Measurements from ENCODE around the gene ACTR3. TPM values are rescaled to one million over a fixed set of nuclear protein-coding genes. Genes with fewer than 3 reads are reported as not detected.
"Not testable (repeated sequence)": the region's sequence is repeated elsewhere in the genome, so short reads cannot be mapped to it uniquely, and the experiment has no call there.

ACTR3 gene
- total and polyA plus RNA-seq, 2 donors (not counting 1 experiment from before 2014, with no cell fraction given) = 64.3 to 249 TPM

DNA sequence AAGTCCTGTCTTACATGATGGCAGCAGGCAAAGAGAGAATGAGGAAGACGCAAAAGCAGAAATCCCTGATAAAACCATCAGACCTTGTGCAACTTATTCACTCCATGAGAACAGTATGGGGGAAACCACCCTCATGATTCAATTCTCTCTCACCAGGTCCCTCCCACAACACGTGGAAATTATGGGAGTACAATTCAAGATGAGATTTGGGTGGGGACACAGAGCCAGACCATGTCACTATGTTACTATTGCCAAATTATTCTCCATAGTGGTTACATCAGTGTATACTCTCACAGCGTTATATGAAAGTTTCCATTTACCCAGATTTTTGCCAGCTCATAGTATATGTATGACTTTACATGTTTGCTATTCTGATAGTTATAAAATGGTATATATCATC, 61.0 kb downstream of the ACTR3 start:
- H2AFZ ChIP-seq (ENCODE audit: insufficient read depth, low read depth, low read length, poor library complexity, severe bottlenecking); DNase-seq; H3K27me3 Mint-ChIP-seq; POLR2A ChIA-PET; intact Hi-C loops (cut with micrococcal nuclease); H3K4me1 ChIP-seq (ENCODE audit: control insufficient read depth in 2 of 2, insufficient read depth in 2 of 2, low read length in 2 of 2); H3K9ac ChIP-seq (ENCODE audit: low read length); ATAC-seq (ENCODE audit: low read depth); H3K27ac ChIP-seq (ENCODE audit: low read length in 2 of 2); H3K9me3 ChIP-seq (ENCODE audit: control extremely low read depth in 1 of 3, control insufficient read depth in 2 of 3, insufficient read depth in 1 of 3, low read length in 2 of 3); H3K4me1 Mint-ChIP-seq; H3K9me3 Mint-ChIP-seq (ENCODE audit: insufficient read depth); CTCF ChIA-PET; H3K4me3 Mint-ChIP-seq; H3K4me3 ChIP-seq (ENCODE audit: control extremely low read depth in 1 of 5, extremely low read depth in 1 of 5, insufficient read depth in 1 of 5, low read depth in 2 of 5, low read length in 4 of 5); H3K4me2 ChIP-seq (replicated peaks; ENCODE audit: low read depth, low read length, poor library complexity, severe bottlenecking); H3K27me3 ChIP-seq (replicated peaks in 1 of 4; ENCODE audit: control extremely low read depth in 1 of 4, control insufficient read depth in 3 of 4, insufficient read depth in 4 of 4, low read length in 3 of 4): not testable (repeated sequence)
- Histone ChIP-seq H3K36me3 (replicated peaks in 1 of 2; ENCODE audit: control extremely low read depth in 1 of 2, control insufficient read depth in 1 of 2, extremely low read depth in 1 of 2, insufficient read depth in 2 of 2, low read length in 1 of 2) (peaks cover 5 to 82% of the 10 kb centered on the region in 2 experiments), H4K20me1 (ENCODE audit: control insufficient read depth, insufficient read depth, low read length, poor library complexity, severe bottlenecking) (peaks cover 41% of the 10 kb centered on the region), H3K79me2 (ENCODE audit: control insufficient read depth, insufficient read depth, low read length) (peaks cover 26% of the 10 kb centered on the region)
- WGBS (ENCODE audit: insufficient coverage) = no CpG with 5 or more reads among the region's 3 CpGs
- H3K27ac Mint-ChIP-seq = peak overlapping the region; percentile 15

DNA sequence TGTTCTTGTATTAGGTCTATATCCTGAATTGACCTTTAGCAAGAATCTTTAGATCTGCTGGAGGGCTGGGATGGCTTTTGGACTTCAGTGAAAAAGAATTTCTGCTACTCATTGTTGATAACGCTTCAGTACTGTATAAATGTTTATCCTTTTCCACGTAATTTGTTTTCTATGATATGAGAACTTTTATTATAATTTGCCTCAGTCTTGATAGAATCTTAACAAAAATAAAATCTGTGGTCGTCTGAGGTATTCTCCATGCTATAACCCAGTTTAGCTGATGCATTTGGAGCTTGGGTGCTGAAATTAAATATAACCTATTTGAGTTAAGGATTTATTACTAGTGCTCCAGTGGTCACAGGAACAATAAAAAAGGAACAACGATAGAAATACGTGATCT, 71.1 kb downstream of the ACTR3 start:
- Histone ChIP-seq H3K36me3 (replicated peaks in 1 of 2; ENCODE audit: control extremely low read depth in 1 of 2, control insufficient read depth in 1 of 2, extremely low read depth in 1 of 2, insufficient read depth in 2 of 2, low read length in 1 of 2) (peaks cover 11 to 46% of the 10 kb centered on the region in 2 experiments), H2AFZ (ENCODE audit: insufficient read depth, low read depth, low read length, poor library complexity, severe bottlenecking) (no peak overlapping the region)
- intact Hi-C loops (cut with micrococcal nuclease) = no loop called here

More for the DNA sequence above, 71.1 kb downstream of the ACTR3 start:
- Histone ChIP-seq H3K27me3 (replicated peaks in 1 of 4; ENCODE audit: control extremely low read depth in 1 of 4, control insufficient read depth in 3 of 4, insufficient read depth in 4 of 4, low read length in 3 of 4) (no peaks in the 10 kb centered on the region), H3K79me2 (ENCODE audit: control insufficient read depth, insufficient read depth, low read length) (peaks cover 5% of the 10 kb centered on the region), H3K4me2 (replicated peaks; ENCODE audit: low read depth, low read length, poor library complexity, severe bottlenecking) (no peak overlapping the region), H3K9ac (ENCODE audit: low read length) (no peak overlapping the region), H3K27ac (ENCODE audit: low read length in 2 of 2) (no peak overlapping the region), H3K4me3 (ENCODE audit: control extremely low read depth in 1 of 5, extremely low read depth in 1 of 5, insufficient read depth in 1 of 5, low read depth in 2 of 5, low read length in 4 of 5) (no peak overlapping the region), H3K9me3 (ENCODE audit: control extremely low read depth in 1 of 3, control insufficient read depth in 2 of 3, insufficient read depth in 1 of 3, low read length in 2 of 3) (no peaks in the 10 kb centered on the region), H4K20me1 (ENCODE audit: control insufficient read depth, insufficient read depth, low read length, poor library complexity, severe bottlenecking) (peaks cover 11% of the 10 kb centered on the region), H3K4me1 (ENCODE audit: control insufficient read depth in 2 of 2, insufficient read depth in 2 of 2, low read length in 2 of 2) (no peaks in the 10 kb centered on the region)
- TF ChIP-seq, protein P1, sequence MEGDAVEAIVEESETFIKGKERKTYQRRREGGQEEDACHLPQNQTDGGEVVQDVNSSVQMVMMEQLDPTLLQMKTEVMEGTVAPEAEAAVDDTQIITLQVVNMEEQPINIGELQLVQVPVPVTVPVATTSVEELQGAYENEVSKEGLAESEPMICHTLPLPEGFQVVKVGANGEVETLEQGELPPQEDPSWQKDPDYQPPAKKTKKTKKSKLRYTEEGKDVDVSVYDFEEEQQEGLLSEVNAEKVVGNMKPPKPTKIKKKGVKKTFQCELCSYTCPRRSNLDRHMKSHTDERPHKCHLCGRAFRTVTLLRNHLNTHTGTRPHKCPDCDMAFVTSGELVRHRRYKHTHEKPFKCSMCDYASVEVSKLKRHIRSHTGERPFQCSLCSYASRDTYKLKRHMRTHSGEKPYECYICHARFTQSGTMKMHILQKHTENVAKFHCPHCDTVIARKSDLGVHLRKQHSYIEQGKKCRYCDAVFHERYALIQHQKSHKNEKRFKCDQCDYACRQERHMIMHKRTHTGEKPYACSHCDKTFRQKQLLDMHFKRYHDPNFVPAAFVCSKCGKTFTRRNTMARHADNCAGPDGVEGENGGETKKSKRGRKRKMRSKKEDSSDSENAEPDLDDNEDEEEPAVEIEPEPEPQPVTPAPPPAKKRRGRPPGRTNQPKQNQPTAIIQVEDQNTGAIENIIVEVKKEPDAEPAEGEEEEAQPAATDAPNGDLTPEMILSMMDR (IDR thresholded peaks at IDR 0.05) = no peak
- no peak for TF ChIP-seq EZH2 (IDR thresholded peaks at IDR 0.05; ENCODE audit: borderline replicate concordance, insufficient read depth, low read depth, low read length, poor library complexity, severe bottlenecking)
- no peaks in the 10 kb centered on the region for H3K9me3 Mint-ChIP-seq (ENCODE audit: insufficient read depth)
- no peaks in the 10 kb centered on the region for H3K27me3 Mint-ChIP-seq
- WGBS (ENCODE audit: insufficient coverage) = no CpG with 5 or more reads among the region's 5 CpGs
- ATAC-seq (ENCODE audit: low read depth) (no peak), DNase-seq (no peak)
- H3K27ac Mint-ChIP-seq = no peak overlapping the region
- ChIA-PET POLR2A (interaction anchor here (0.6 kb wide), 1 partner anchor 823 kb away, joined by 3 read pairs; no protein-coding TSS in a partner anchor), CTCF (interaction anchor here (1.3 kb wide), 1 partner anchor 12 kb away, joined by 3 read pairs; no protein-coding TSS in a partner anchor)
- no peak overlapping the region for H3K4me3 Mint-ChIP-seq
- H3K4me1 Mint-ChIP-seq = peaks cover 4% of the 10 kb centered on the region
